HS-5 (cell line): ENCODE data around the gene KATNB1.
"Not testable (repeated sequence)": the region's sequence is repeated elsewhere in the genome, so short reads cannot be mapped to it uniquely, and the experiment has no call there.

Experiments used
- DNase-seq: peaks from one replicate; pipeline ENCODE4 v3.0.0-alpha.2; 2012; ENCODE audit warnings: low read depth

The KATNB1 gene

DNA sequence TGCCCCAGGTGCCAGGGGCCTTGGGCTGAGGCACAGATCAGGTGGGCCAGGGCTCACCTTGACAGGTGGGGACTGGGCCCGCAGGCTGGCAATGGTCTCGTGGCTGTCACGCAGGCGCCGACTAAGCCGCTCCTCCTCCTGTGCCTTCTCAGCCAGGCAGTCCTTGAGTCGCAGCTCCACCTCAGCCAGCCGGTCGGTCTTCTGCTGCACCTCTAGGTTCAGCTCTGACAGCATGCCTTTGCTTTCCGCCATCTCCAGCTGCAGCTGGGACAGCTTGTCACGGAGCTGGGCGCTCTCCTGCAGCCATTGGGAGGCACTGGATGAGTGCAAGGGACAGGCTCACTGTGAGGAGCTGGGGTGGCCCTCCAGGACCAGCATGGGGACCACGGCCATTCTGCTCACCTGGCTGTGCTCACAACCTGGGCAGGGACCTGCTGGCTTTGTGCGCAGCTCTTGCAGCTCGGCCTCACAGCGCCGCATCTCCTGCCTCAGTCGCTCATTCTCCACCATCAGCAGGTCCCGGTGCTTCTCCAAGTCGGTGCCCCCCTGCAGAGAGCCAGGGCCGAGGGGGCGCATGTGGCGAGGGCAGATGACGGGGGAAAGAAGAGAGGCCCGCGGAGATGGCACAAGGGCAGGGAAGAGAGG, 35.7 kb downstream of the KATNB1 start:
- DNase-seq = no peak

GRCh38 chr16:57773019-57773418, 37.4 kb downstream of the KATNB1 start:
- no peak for DNase-seq

GRCh38 chr16:57773655-57774295, 38.2 kb downstream of the KATNB1 start:
- DNase-seq = no peak

DNA sequence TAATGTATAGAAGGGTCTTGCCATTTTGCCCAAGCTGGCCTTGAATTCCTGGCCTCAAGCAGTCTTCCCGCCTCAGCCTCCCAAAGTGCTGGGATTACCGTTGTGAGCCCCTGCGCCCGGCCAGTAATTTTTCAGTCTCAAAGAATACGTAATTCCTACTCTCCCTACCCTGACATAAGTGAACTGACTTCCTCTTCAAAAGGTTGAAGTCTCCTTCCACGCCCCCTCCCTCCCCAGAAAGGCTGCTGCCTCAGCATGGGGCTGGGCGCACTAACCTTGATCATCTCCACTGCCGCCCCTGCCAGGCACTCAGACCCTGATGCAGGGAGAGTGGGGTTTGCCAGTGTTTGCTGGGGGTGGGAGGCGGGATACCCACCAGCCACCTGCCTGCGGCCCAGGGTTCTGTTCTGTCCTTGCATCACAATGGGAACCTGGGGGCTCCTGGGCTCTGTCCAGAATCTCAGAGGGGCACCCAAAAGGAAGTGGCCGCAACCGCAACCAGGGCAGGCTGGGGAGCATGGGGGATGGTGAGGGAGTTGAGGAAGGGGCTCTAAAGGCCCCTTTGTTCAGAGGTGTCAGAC, 39.2 kb downstream of the KATNB1 start:
- DNase-seq = no peak

DNA sequence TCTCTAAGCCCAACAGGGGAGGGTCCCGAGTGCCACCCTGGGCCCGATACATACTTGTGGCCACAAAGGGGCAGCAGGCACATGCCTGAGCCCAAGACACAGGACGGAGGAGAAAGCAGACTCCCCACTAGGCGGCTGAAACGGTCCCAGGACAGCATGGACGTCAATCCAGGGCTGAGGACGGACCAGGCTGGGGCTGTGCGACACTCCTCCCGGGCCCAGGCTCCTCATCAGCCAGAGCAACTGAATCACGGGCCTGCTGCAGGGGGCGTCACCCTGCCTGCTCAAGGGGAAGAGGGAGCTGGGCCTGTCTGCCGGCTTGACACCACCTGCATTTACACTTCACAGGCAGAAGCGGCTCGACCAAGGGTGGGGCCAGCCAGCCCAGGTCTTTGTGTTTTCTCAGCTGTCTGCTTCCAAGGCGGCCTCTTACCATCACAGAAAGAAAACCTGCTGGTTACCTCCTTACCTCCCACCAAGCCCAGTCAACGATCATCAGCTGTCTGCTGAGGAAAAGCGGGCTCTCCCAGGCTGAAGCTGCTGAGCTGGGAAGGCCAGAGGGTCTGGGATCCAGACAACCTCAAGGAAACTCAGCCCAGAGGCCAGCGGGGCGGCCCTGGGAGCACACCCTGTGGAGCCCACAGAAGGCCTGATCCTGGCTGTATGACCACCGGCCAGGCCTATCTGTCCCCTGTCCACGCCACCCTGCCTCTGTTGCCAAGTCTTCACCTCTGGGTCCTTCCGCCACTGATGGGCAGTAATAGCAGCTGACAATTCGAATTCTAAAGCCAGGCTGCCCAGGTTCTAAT, 40.3 kb downstream of the KATNB1 start:
- DNase-seq = no peak

GRCh38 chr16:57778658-57779057, 43.1 kb downstream of the KATNB1 start:
- no peak for DNase-seq

DNA sequence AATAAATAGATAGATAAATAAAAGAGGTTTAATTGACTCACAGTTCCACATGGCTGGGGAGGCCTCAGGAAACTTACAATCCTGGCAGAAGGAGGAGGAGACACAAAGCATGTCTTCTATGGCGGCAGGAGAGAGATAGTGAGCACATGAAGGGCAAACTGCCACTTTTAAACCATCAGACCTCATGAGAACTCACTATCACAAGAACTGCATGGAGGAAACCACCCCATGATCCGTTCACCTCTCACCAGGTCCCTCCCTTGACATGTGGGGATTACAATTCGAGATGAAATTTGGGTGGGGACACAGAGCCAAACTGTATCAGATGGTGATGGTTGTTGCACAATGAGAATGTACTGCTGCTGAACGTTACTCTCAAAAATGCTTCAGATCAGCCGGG, 44.3 kb downstream of the KATNB1 start:
- not testable (repeated sequence) for DNase-seq

DNA sequence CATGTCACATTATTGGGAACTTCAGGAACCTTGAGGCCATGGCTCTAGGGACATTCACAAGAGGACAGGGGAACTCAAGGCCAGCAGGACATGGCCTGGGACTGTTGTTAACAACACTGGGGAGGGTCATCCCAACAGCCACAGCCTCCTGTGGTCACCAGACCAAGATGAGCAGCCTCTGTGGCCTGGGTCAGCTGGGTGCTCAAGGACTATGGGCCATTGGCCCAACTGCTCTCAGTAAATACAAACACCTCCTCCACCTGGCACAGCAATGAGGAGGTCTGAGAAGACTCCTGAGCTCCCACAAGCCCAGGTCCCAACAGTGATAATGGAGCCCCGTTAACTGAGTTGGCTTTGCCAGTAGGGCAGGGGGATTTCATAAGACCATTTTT, 45.8 kb downstream of the KATNB1 start:
- no peak for DNase-seq

DNA sequence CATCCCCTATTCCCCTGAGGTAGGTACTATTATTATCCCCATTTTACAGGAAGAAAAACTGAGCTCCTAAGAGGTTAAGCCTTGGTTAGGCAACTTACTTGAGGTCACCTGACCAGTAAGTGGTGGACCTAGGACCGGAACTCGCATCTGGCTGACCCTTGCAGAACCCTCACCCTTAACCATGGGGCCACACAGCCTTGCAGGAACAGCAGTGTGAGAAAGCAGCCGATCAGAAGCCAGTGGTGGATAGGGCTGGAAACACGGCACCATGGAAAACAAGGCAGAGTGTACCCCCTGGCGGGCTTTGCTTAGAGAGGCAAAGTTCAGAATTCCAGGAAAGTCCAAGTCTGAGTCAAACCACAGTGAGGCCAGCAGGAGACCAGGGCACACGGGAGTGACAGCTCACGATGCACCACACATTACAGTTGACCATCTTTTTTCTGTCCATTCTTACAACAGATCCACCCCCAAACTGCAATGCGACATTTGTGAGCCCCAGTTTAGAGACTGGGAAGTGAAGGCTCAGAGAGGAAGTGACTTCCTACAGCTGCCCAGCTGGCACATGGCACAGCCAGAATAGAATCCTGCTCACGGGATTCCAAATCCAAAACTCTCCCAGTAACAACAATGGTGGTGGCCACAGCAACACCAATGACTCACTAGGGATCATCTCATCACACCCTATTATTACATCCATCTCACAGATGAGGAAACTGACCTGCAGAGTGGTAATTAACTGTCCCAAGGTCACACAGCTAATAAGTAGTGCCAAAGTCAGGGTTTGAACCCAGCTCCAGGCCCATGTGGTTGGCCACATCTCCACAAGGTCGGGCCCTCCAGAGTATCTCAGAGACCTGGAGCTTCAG, 46.4 kb downstream of the KATNB1 start:
- DNase-seq = no peak

DNA sequence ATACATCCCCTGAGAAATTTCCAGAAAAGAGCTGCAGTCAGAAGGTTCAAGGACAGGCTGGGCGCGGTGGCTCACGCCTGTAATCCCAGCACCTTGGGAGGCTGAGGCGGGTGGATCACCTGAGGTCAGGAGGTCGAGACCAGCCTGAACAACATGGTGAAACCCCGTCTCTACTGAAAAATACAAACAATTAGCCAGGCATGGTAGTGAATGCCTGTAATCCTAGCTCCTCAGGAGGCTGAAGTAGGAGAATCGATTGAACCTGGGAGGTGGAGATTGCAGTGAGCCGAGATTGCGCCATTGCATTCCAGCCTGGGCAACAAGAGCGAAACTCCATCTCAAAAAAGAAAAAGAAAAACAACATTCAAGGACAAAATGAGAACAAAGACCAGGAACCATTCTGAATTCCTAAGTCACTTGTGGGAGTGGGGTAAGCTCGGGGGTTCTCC, 47.1 kb downstream of the KATNB1 start:
- not testable (repeated sequence) for DNase-seq

GRCh38 chr16:57783116-57783515, 47.5 kb downstream of the KATNB1 start:
- no peak for DNase-seq

DNA sequence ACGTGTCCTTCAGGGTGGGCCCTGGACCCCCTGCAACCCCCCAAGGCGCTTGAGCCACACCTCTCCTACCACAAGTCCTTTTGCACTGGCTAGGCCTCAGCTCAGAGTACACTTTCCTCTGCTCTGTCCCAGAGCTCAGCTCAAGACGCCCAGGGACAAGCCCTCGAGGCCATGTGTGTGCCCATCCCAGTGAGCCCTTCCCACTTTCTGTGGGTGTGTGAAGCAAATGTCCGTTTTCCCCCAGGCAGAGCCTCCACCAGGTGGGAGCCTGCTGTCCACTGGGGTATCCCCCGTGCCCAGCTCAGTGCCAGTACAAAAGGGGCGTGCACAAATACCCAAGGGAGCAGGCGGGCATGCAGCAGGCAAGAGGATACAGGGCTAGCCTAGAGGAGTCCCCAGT, 48.3 kb downstream of the KATNB1 start:
- no peak for DNase-seq

- DNase-seq = no peak
Measured at GRCh38 chr16:57784334-57784733, 48.8 kb downstream of the KATNB1 start.

DNA sequence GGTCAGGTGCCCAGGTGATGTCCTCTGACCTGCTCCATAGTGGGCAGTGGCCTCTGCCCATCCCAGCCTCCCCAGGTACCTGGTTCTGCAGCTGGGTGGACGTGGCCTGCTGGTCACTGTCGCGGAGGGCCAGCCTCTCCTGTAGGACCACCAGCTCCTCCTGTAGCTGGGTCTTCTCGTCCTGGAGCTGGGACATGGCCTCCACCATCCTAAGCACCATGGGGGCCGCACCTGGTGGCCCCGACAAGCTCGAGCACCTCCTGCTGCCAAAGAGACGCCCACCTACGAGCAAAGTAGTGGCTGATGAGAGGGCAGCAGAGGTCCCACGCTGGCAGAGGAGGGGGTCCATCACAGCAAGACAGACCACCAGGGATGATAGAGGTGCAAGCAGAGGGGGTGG, 49.8 kb downstream of the KATNB1 start:
- no peak for DNase-seq

DNA sequence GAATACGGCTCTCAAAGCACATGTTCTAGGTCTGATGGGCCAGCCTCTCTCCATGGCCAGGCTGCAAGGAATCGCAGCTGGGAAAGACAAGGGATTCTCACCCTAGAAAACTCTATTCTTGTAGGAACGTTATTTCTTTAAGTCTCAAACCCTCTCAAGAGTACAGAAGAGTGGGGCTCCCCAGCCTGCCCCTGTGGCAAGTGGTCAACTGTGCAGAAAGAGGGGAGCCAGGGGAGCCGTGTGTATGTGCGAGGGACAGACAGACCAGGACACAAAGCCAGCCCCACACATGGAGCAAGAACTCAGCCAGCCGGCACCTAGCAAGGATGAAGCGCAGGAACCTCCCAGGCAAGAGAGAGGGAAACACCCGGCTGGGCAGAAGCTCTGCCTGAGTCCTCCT, 50.4 kb downstream of the KATNB1 start:
- no peak for DNase-seq

DNA sequence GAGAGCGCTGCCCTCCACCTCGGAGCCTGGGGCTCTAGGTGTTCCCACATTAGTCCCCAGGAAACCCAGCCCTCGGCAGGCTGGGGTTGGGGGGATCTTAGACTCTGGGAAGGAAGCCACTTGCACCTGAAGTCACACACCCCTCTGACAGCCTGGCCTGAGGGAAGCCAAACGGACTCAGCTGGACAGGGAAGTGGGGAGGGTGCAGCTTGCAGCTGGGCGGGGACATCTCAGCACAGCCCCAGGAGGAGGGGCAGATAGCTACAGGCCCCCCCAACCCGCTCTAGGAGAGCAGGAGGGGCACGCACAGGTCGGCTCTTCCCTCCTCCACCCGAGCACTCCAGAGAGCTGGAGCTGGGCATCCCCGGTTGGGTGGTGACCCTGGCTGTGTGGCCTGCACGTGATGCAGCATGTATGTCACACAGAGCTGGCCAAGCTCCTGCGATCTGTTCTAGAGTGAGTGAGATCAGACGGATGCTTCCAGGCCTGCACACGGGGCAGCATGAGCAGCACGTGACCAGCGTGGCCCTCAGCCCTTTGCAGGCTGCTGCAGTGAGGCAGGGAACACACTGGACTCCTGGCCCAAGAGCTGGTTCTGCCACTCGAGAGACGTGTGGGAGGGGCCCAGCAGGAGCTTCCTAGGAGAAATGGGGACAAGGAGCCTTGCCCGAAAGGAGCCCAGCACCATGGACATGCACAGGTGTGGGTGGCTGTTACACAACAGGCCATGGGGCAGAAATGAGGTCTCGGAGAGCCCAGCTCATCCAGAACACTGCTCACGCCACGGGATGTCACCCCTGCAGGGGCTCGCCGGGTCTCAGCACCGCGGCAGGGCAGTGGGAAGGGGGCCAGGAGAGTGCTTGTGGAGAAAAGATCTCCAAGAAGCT, 51.3 kb downstream of the KATNB1 start:
- no peak for DNase-seq

DNA sequence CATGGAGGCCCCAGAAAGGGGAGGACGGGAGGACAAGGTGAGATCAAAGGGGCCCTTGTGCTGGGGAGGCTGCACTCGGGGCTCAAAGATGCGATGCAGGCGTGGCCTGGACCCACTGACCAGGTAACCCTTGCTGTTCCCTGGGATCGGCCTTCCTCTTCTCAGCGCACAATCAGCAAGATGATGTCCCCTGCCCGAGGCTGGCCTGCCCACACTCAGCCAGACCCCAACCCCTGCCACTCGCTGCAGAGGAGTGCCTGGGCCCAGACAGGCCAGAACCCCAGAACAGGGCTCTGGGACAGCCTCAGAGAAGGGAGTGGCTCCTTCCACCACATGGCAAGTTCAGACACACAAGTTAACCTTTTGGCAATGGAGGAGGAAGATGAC, 51.9 kb downstream of the KATNB1 start:
- no peak for DNase-seq

- no peak for DNase-seq
Measured at GRCh38 chr16:57788252-57788841, 52.8 kb downstream of the KATNB1 start.

DNA sequence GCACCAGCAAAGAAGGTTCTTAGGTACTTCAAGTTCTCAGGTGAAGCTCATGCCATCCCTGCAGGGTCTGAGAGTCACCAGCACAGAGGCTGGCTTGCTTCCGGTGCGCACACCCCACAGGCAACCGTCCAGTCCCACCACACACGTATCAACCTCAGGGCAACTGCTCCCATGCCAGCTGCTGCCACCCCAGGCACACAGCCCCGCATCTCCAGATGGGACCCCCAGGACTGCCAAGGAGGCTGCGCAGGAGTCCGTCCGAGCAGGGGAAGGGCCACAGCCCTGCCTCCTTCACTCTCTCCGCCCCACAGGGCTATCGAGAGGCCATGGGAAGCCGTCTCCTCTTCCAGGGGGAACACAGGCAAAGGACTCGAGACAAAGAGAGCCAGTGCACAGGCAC, 53.4 kb downstream of the KATNB1 start:
- no peak for DNase-seq

- DNase-seq = no peak
Measured at GRCh38 chr16:57791195-57791892, 55.8 kb downstream of the KATNB1 start.
